Measurements from ENCODE around the gene FERMT3. TPM values are rescaled to one million over a fixed set of nuclear protein-coding genes. Genes with fewer than 3 reads are reported as not detected.

Gene FERMT3
- total RNA-seq, 1 experiment from 2014 or later = 4.3 TPM

DNA sequence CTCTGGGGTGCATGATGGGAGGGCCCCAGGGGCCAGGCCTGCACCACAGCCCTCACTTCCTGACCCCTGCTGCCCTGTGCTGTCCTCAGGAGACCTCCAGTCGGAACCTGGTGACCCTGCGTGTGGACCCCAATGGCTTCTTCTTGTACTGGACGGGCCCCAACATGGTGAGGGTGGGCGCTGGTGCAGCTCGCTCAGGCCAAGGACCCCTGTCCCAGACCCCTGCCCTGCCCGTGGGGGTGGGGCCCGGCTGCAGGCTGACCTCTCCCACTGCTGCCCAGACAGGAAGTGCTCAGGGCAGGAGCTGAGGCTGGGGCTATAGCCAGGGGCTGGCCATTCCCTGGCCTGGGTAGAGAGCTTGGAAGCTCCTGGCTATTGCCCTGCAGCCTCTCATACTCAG lies 47.8 kb downstream of the FERMT3 start:
- BruUV-seq (replicated peaks) = no TSS peak
- intact Hi-C loops (cut with micrococcal nuclease; ENCODE audit: unreplicated experiment) = no loop called here
- H3K4me3 Mint-ChIP-seq (ENCODE audit: unreplicated experiment) = no peak overlapping the region
- no peaks in the 10 kb centered on the region for H3K27me3 Mint-ChIP-seq (ENCODE audit: insufficient read depth, unreplicated experiment)
- Histone ChIP-seq H3K27me3 (replicated peaks; ENCODE audit: control insufficient read depth, insufficient read depth, low read length) (no peaks in the 10 kb centered on the region), H3K36me3 (ENCODE audit: control insufficient read depth, insufficient read depth, low read length) (peaks cover 4% of the 10 kb centered on the region), H3K4me3 (ENCODE audit: low read depth, low read length) (no peak overlapping the region), H3K4me1 (peaks cover 14% of the 10 kb centered on the region), H3K9me3 (no peaks in the 10 kb centered on the region)
- no peaks in the 10 kb centered on the region for H3K9me3 Mint-ChIP-seq (ENCODE audit: unreplicated experiment)
- peaks cover 30% of the 10 kb centered on the region for H3K36me3 Mint-ChIP-seq (ENCODE audit: insufficient read depth, unreplicated experiment)
- peaks cover 4% of the 10 kb centered on the region for H3K4me1 Mint-ChIP-seq (ENCODE audit: low read depth, unreplicated experiment)
- CTCF ChIA-PET = no interaction called here
- TF ChIP-seq, protein P1, sequence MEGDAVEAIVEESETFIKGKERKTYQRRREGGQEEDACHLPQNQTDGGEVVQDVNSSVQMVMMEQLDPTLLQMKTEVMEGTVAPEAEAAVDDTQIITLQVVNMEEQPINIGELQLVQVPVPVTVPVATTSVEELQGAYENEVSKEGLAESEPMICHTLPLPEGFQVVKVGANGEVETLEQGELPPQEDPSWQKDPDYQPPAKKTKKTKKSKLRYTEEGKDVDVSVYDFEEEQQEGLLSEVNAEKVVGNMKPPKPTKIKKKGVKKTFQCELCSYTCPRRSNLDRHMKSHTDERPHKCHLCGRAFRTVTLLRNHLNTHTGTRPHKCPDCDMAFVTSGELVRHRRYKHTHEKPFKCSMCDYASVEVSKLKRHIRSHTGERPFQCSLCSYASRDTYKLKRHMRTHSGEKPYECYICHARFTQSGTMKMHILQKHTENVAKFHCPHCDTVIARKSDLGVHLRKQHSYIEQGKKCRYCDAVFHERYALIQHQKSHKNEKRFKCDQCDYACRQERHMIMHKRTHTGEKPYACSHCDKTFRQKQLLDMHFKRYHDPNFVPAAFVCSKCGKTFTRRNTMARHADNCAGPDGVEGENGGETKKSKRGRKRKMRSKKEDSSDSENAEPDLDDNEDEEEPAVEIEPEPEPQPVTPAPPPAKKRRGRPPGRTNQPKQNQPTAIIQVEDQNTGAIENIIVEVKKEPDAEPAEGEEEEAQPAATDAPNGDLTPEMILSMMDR (IDR thresholded peaks at IDR 0.05; ENCODE audit: insufficient read depth in 1 of 2, low read depth in 1 of 2, low read length in 1 of 2, severe bottlenecking in 1 of 2, unreplicated experiment in 1 of 2) = no peak
- POLR2A ChIA-PET = no interaction called here
- DNase-seq = no peak
- H3K27ac Mint-ChIP-seq (ENCODE audit: unreplicated experiment) = no peak overlapping the region

DNA sequence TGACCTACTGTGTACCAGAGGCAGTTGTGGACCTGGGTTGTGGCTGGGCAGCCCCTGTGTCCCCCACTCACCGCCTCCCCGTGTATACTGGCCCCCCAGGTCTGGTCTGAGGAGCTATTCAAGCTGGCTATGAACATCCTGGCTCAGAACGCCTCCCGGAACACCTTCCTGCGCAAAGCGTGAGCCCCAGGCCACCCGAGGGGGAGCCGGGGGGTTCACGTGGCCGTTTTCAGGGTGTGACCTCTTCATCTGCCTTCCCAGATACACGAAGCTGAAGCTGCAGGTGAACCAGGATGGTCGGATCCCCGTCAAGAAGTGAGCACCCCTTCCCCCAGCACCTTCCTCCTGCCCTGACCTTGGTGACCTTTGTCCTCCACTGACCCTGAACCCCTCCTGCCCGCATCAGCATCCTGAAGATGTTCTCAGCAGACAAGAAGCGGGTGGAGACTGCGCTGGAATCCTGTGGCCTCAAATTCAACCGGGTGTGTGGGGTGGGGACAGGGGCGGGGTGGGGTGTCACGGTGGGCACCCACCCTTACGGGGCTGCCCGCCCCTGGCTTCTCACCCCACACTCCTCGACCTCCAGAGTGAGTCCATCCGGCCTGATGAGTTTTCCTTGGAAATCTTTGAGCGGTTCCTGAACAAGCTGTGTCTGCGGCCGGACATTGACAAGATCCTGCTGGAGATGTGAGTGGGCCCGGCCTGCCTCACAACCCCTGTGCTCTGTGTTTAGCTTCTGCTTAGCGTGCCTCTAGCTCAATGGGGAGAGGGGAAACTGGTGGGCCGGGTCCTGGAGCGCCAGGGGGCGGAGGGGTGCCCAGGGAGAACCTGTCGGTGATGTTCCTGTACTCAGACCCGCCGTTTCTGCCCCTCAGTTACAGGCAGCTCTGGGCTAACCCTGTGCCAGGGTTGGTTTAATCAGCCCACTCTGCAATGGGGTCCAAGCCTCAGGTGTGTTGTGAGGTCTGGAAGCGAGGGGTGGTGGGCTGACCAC lies 48.9 kb downstream of the FERMT3 start:
- no peak overlapping the region for H3K27ac Mint-ChIP-seq (ENCODE audit: unreplicated experiment)
- POLR2A ChIA-PET = no interaction called here
- no peak overlapping the region for H3K4me3 ChIP-seq (ENCODE audit: low read depth, low read length)
- H3K4me1 ChIP-seq = peaks cover 7% of the 10 kb centered on the region
- H3K4me1 Mint-ChIP-seq (ENCODE audit: low read depth, unreplicated experiment) = peaks cover 8% of the 10 kb centered on the region
- no peak for DNase-seq
- no peaks in the 10 kb centered on the region for H3K9me3 Mint-ChIP-seq (ENCODE audit: unreplicated experiment)
- H3K36me3 Mint-ChIP-seq (ENCODE audit: insufficient read depth, unreplicated experiment) = peaks cover 41% of the 10 kb centered on the region
- CTCF ChIA-PET = no interaction called here
- intact Hi-C loops (cut with micrococcal nuclease; ENCODE audit: unreplicated experiment) = no loop called here
- no peaks in the 10 kb centered on the region for H3K9me3 ChIP-seq
- TF ChIP-seq, protein P1 (IDR thresholded peaks at IDR 0.05; ENCODE audit: insufficient read depth in 1 of 2, low read depth in 1 of 2, low read length in 1 of 2, severe bottlenecking in 1 of 2, unreplicated experiment in 1 of 2) = no peak
- no peak overlapping the region for H3K4me3 Mint-ChIP-seq (ENCODE audit: unreplicated experiment)
- peaks cover 4% of the 10 kb centered on the region for H3K36me3 ChIP-seq (ENCODE audit: control insufficient read depth, insufficient read depth, low read length)
- H3K27me3 Mint-ChIP-seq (ENCODE audit: insufficient read depth, unreplicated experiment) = no peaks in the 10 kb centered on the region
- no peaks in the 10 kb centered on the region for H3K27me3 ChIP-seq (replicated peaks; ENCODE audit: control insufficient read depth, insufficient read depth, low read length)
- no TSS peak for BruUV-seq (replicated peaks)

DNA sequence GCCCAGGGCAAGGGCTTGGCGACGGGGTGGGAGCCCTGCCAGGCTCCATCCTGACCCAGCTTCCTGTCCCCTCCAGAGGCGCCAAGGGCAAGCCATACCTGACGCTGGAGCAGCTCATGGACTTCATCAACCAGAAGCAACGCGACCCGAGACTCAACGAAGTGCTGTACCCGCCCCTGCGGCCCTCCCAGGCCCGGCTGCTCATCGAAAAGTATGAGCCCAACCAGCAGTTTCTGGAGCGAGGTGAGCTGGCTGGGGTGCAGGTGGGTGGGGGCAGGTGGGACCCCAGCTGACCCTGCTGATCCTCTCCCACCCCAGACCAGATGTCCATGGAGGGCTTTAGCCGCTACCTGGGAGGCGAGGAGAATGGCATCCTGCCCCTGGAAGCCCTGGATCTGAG lies 49.8 kb downstream of the FERMT3 start:
- Histone ChIP-seq H3K27me3 (replicated peaks; ENCODE audit: control insufficient read depth, insufficient read depth, low read length) (no peaks in the 10 kb centered on the region), H3K4me1 (peaks cover 3% of the 10 kb centered on the region; the same call in 1 of the 2 replicates), H3K9me3 (no peaks in the 10 kb centered on the region), H3K4me3 (ENCODE audit: low read depth, low read length) (no peak overlapping the region), H3K36me3 (ENCODE audit: control insufficient read depth, insufficient read depth, low read length) (peaks cover 4% of the 10 kb centered on the region)
- no peak overlapping the region for H3K4me3 Mint-ChIP-seq (ENCODE audit: unreplicated experiment)
- DNase-seq = no peak
- no TSS peak for BruUV-seq (replicated peaks)
- ChIA-PET CTCF (no interaction called here), POLR2A (no interaction called here)
- H3K4me1 Mint-ChIP-seq (ENCODE audit: low read depth, unreplicated experiment) = peaks cover 8% of the 10 kb centered on the region
- H3K27ac Mint-ChIP-seq (ENCODE audit: unreplicated experiment) = no peak overlapping the region
- H3K9me3 Mint-ChIP-seq (ENCODE audit: unreplicated experiment) = no peaks in the 10 kb centered on the region
- no peaks in the 10 kb centered on the region for H3K27me3 Mint-ChIP-seq (ENCODE audit: insufficient read depth, unreplicated experiment)
- intact Hi-C loops (cut with micrococcal nuclease; ENCODE audit: unreplicated experiment) = no loop called here
- TF ChIP-seq, protein P1 (IDR thresholded peaks at IDR 0.05; ENCODE audit: insufficient read depth in 1 of 2, low read depth in 1 of 2, low read length in 1 of 2, severe bottlenecking in 1 of 2, unreplicated experiment in 1 of 2) = no peak
- peaks cover 47% of the 10 kb centered on the region for H3K36me3 Mint-ChIP-seq (ENCODE audit: insufficient read depth, unreplicated experiment)
